ENCODE data around the gene TECR. TPM values are rescaled to one million over a fixed set of nuclear protein-coding genes. Genes with fewer than 3 reads are reported as not detected.
"Not testable (repeated sequence)": the region's sequence is repeated elsewhere in the genome, so short reads cannot be mapped to it uniquely, and the experiment has no call there.

The TECR gene
- total RNA-seq, 4 donors from 2014 or later = 33.1 to 55.1 (median 43.6) TPM

GRCh38 chr19:14502334-14503092 is 26.9 kb upstream of the TECR start:
- Histone ChIP-seq H3K9me3 (no peaks in the 10 kb centered on the region), H3K4me3 (no peak overlapping the region), H3K36me3 (no peaks in the 10 kb centered on the region), H3K27ac (no peak overlapping the region), H3K27me3 (no peaks in the 10 kb centered on the region), H3K4me1 (peaks cover 0 to 14% (median 2%) of the 10 kb centered on the region in 4 donors)
- no peak for DNase-seq (ENCODE audit: low spot score in 2 of 2)
- TF ChIP-seq EP300 (IDR thresholded peaks at IDR 0.05) (no peak), POLR2A (IDR thresholded peaks at IDR 0.05) (no peak)
- TF ChIP-seq, protein P1, sequence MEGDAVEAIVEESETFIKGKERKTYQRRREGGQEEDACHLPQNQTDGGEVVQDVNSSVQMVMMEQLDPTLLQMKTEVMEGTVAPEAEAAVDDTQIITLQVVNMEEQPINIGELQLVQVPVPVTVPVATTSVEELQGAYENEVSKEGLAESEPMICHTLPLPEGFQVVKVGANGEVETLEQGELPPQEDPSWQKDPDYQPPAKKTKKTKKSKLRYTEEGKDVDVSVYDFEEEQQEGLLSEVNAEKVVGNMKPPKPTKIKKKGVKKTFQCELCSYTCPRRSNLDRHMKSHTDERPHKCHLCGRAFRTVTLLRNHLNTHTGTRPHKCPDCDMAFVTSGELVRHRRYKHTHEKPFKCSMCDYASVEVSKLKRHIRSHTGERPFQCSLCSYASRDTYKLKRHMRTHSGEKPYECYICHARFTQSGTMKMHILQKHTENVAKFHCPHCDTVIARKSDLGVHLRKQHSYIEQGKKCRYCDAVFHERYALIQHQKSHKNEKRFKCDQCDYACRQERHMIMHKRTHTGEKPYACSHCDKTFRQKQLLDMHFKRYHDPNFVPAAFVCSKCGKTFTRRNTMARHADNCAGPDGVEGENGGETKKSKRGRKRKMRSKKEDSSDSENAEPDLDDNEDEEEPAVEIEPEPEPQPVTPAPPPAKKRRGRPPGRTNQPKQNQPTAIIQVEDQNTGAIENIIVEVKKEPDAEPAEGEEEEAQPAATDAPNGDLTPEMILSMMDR (IDR thresholded peaks at IDR 0.05) = no peak
- WGBS, 2 donors = 80 to 83% methylated on average over 11 of the region's 11 CpGs

GRCh38 chr19:14503285-14503684 is 26.1 kb upstream of the TECR start:
- H3K27ac ChIP-seq = no peak overlapping the region
- peaks cover 0 to 7% (median 0%) of the 10 kb centered on the region in 4 donors for H3K4me1 ChIP-seq
- DNase-seq (ENCODE audit: low spot score in 2 of 2) = no peak
- TF ChIP-seq, protein P1 (IDR thresholded peaks at IDR 0.05) = no peak
- TF ChIP-seq POLR2A (IDR thresholded peaks at IDR 0.05) (no peak), EP300 (IDR thresholded peaks at IDR 0.05) (no peak)
- H3K27me3 ChIP-seq = no peaks in the 10 kb centered on the region
- H3K36me3 ChIP-seq = no peaks in the 10 kb centered on the region
- no peak overlapping the region for H3K4me3 ChIP-seq
- 80 to 85% methylated on average over 1 of the region's 1 CpG for WGBS, 2 donors
- no peaks in the 10 kb centered on the region for H3K9me3 ChIP-seq

DNA sequence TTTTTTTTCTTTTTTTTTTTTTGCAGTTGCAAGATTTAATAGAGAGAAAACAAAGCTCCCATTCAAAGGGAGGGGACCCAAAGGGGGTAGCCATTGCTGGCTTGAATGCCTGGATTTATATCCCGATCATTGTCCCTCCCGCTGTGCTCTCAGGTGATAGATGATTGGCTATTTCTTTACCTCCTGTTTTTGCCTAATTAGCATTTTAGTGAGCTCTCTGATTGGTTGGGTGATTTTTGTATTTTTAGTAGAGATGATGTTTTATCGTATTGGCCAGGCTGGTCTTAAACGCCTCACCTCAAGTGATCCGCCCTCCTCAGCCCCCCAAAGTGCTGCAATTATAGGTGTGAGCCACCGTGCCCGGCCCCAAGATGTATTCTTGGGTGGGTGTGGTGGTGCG is 24.8 kb upstream of the TECR start:
- not testable (repeated sequence) for H3K4me3 ChIP-seq; H3K9me3 ChIP-seq; H3K27me3 ChIP-seq; H3K36me3 ChIP-seq; H3K4me1 ChIP-seq; DNase-seq (ENCODE audit: low spot score in 2 of 2)
- 81 to 84% methylated on average over 8 of the region's 8 CpGs for WGBS, 2 donors
- peak overlapping the region in 1 of 4 donors; percentile 69 for H3K27ac ChIP-seq

GRCh38 chr19:14505488-14506239 is 23.7 kb upstream of the TECR start:
- H3K4me3 ChIP-seq = no peak overlapping the region
- H3K27ac ChIP-seq = peak overlapping the region; percentile 12 to 69 (median 58)
- no peaks in the 10 kb centered on the region for H3K27me3 ChIP-seq
- TF ChIP-seq EP300 (IDR thresholded peaks at IDR 0.05) = no peak
- TF ChIP-seq, protein P1 (IDR thresholded peaks at IDR 0.05) = peak; percentile 36 to 67 (median 57)
- TF ChIP-seq POLR2A (IDR thresholded peaks at IDR 0.05) = no peak
- H3K9me3 ChIP-seq = no peaks in the 10 kb centered on the region
- peaks cover 0 to 17% (median 0%) of the 10 kb centered on the region in 4 donors for H3K4me1 ChIP-seq
- DNase-seq (ENCODE audit: low spot score in 2 of 2) = no peak
- 44 to 45% methylated on average over 19 of the region's 19 CpGs for WGBS, 2 donors
- H3K36me3 ChIP-seq = no peaks in the 10 kb centered on the region

- no peak for TF ChIP-seq EP300 (IDR thresholded peaks at IDR 0.05)
- TF ChIP-seq POLR2A (IDR thresholded peaks at IDR 0.05) = no peak
- TF ChIP-seq, protein P1 (IDR thresholded peaks at IDR 0.05) = no peak
- H3K27ac ChIP-seq = no peak overlapping the region
- DNase-seq (ENCODE audit: low spot score in 2 of 2) = no peak
- H3K36me3 ChIP-seq = no peaks in the 10 kb centered on the region
- WGBS, 2 donors = 68 to 69% methylated on average over 12 of the region's 12 CpGs
- H3K4me1 ChIP-seq = peaks cover 0 to 22% (median 2%) of the 10 kb centered on the region in 4 donors
- no peaks in the 10 kb centered on the region for H3K27me3 ChIP-seq
- no peak overlapping the region for H3K4me3 ChIP-seq
- H3K9me3 ChIP-seq = no peaks in the 10 kb centered on the region
Observed at GRCh38 chr19:14507704-14508542, 21.5 kb upstream of the TECR start.

Measured in tibial nerve (tissue), 4 donors.